Measurements from ENCODE around the gene UROC1. TPM values are rescaled to one million over a fixed set of nuclear protein-coding genes. Genes with fewer than 3 reads are reported as not detected.

UROC1 gene
- total and polyA plus RNA-seq, 4 donors = 0.01 to 0.21 (median 0.08) TPM

- peaks cover 0 to 24% (median 12%) of the 10 kb centered on the region in 3 donors for H3K27me3 ChIP-seq (ENCODE audit: control insufficient read depth in 3 of 3, insufficient read depth in 3 of 3, low read length in 2 of 3)
- WGBS, 2 donors = 1 to 2% methylated on average over 6 of the region's 6 CpGs
- no peaks in the 10 kb centered on the region for H3K36me3 ChIP-seq (ENCODE audit: control insufficient read depth in 4 of 4, insufficient read depth in 4 of 4, low read length in 4 of 4)
- peak; percentile 79 for TF ChIP-seq CTCF (IDR thresholded peaks at IDR 0.05; ENCODE audit: control extremely low read depth, extremely low read depth)
- H3K9ac ChIP-seq (ENCODE audit: insufficient read depth in 1 of 2, low read length in 2 of 2) = no peak overlapping the region
- peak; percentile 31 for ATAC-seq (ENCODE audit: insufficient read depth, low FRiP score)
- H3K27ac ChIP-seq (ENCODE audit: low read depth in 1 of 2, low read length in 1 of 2) = no peak overlapping the region
- peak; percentile 55 to 68 (median 57) for DNase-seq
- H3K4me3 ChIP-seq = no peak overlapping the region
- H3K9me3 ChIP-seq (ENCODE audit: control insufficient read depth in 4 of 4, insufficient read depth in 3 of 4, low read length in 3 of 4) = no peaks in the 10 kb centered on the region
- peaks cover 0 to 5% (median 0%) of the 10 kb centered on the region in 5 donors for H3K4me1 ChIP-seq (ENCODE audit: control insufficient read depth in 5 of 5, insufficient read depth in 5 of 5, low read length in 5 of 5)
Observed at GRCh38 chr3:126522363-126522788, 4.8 kb upstream of the UROC1 start.

GRCh38 chr3:126521122-126521891 lies 3.7 kb upstream of the UROC1 start:
- TF ChIP-seq CTCF (IDR thresholded peaks at IDR 0.05; ENCODE audit: control extremely low read depth, extremely low read depth) = no peak
- Histone ChIP-seq H3K27ac (ENCODE audit: low read depth in 1 of 2, low read length in 1 of 2) (no peak overlapping the region), H3K36me3 (ENCODE audit: control insufficient read depth in 4 of 4, insufficient read depth in 4 of 4, low read length in 4 of 4) (no peaks in the 10 kb centered on the region), H3K4me1 (ENCODE audit: control insufficient read depth in 5 of 5, insufficient read depth in 5 of 5, low read length in 5 of 5) (peaks cover 0 to 5% (median 0%) of the 10 kb centered on the region in 5 donors), H3K9me3 (ENCODE audit: control insufficient read depth in 4 of 4, insufficient read depth in 3 of 4, low read length in 3 of 4) (no peaks in the 10 kb centered on the region), H3K9ac (ENCODE audit: insufficient read depth in 1 of 2, low read length in 2 of 2) (no peak overlapping the region), H3K4me3 (no peak overlapping the region), H3K27me3 (ENCODE audit: control insufficient read depth in 3 of 3, insufficient read depth in 3 of 3, low read length in 2 of 3) (peaks cover 0 to 24% (median 12%) of the 10 kb centered on the region in 3 donors)
- WGBS, 2 donors = 79 to 90% methylated on average over 11 of the region's 11 CpGs
- no peak for ATAC-seq (ENCODE audit: insufficient read depth, low FRiP score)
- no peak for DNase-seq

- 81 to 87% methylated on average over 10 of the region's 10 CpGs for WGBS, 2 donors
- DNase-seq = no peak
- no peak overlapping the region for H3K9ac ChIP-seq (ENCODE audit: insufficient read depth in 1 of 2, low read length in 2 of 2)
Observed at GRCh38 chr3:126519506-126520455, 2.2 kb upstream of the UROC1 start.

More at GRCh38 chr3:126519506-126520455, 2.2 kb upstream of the UROC1 start:
- H3K27me3 ChIP-seq (ENCODE audit: control insufficient read depth in 3 of 3, insufficient read depth in 3 of 3, low read length in 2 of 3) = peaks cover 0 to 18% (median 12%) of the 10 kb centered on the region in 3 donors
- no peak overlapping the region for H3K27ac ChIP-seq (ENCODE audit: low read depth in 1 of 2, low read length in 1 of 2)
- no peaks in the 10 kb centered on the region for H3K36me3 ChIP-seq (ENCODE audit: control insufficient read depth in 4 of 4, insufficient read depth in 4 of 4, low read length in 4 of 4)
- no peak for ATAC-seq (ENCODE audit: insufficient read depth, low FRiP score)
- H3K4me3 ChIP-seq = no peak overlapping the region
- H3K4me1 ChIP-seq (ENCODE audit: control insufficient read depth in 5 of 5, insufficient read depth in 5 of 5, low read length in 5 of 5) = peaks cover 0 to 5% (median 0%) of the 10 kb centered on the region in 5 donors
- no peaks in the 10 kb centered on the region for H3K9me3 ChIP-seq (ENCODE audit: control insufficient read depth in 4 of 4, insufficient read depth in 3 of 4, low read length in 3 of 4)
- TF ChIP-seq CTCF (IDR thresholded peaks at IDR 0.05; ENCODE audit: control extremely low read depth, extremely low read depth) = no peak
